Activated CD4-positive, alpha-beta T cell treated with anti-CD3 and anti-CD28 coated beads, Interleukin-2, Interleukin-6, amounts not matched to agents 100 ng/mL and 50 ng/mL, durations not matched to agents 16 hours and 8 hours (primary cell): ENCODE measurements around the gene RPL28.
"Not testable (repeated sequence)": the region's sequence is repeated elsewhere in the genome, so short reads cannot be mapped to it uniquely, and the experiment has no call there.

Experiments used
- DNase-seq: peaks from one replicate; pipeline ENCODE4 v3.0.0-alpha.2; 2020

RPL28 gene

GRCh38 chr19:55432241-55432959 lies 46.7 kb downstream of the RPL28 start:
- DNase-seq = no peak

GRCh38 chr19:55433292-55433691 lies 47.6 kb downstream of the RPL28 start:
- DNase-seq = no peak

GRCh38 chr19:55434356-55434919 lies 48.7 kb downstream of the RPL28 start:
- no peak for DNase-seq

- no peak for DNase-seq
Observed at GRCh38 chr19:55435020-55435419, 49.3 kb downstream of the RPL28 start.

- no peak for DNase-seq
Observed at GRCh38 chr19:55436847-55437246, 51.1 kb downstream of the RPL28 start.

GRCh38 chr19:55437410-55437809 lies 51.7 kb downstream of the RPL28 start:
- no peak for DNase-seq

- no peak for DNase-seq
Observed at GRCh38 chr19:55439052-55439451, 53.3 kb downstream of the RPL28 start.

- no peak for DNase-seq
Observed at GRCh38 chr19:55440411-55441105, 54.8 kb downstream of the RPL28 start.

- DNase-seq = no peak
Observed at GRCh38 chr19:55441319-55441691, 55.6 kb downstream of the RPL28 start.

GRCh38 chr19:55441692-55442321 lies 56.1 kb downstream of the RPL28 start:
- DNase-seq = no peak

GRCh38 chr19:55442372-55442961 lies 56.7 kb downstream of the RPL28 start:
- no peak for DNase-seq

- DNase-seq = no peak
Observed at GRCh38 chr19:55443045-55443823, 57.5 kb downstream of the RPL28 start, which contains the start of gene SHISA7. Gene SHISA7, minus strand, starts transcription at chr19:55443300. Its CDS starts 437 bp downstream, at chr19:55442863.

GRCh38 chr19:55443824-55444480 lies 58.2 kb downstream of the RPL28 start:
- DNase-seq = no peak

- no peak for DNase-seq
Observed at GRCh38 chr19:55444646-55445045, 58.9 kb downstream of the RPL28 start.

- DNase-seq = no peak
Observed at GRCh38 chr19:55446060-55446459, 60.3 kb downstream of the RPL28 start.

- no peak for DNase-seq
Observed at GRCh38 chr19:55447421-55448174, 61.9 kb downstream of the RPL28 start.

GRCh38 chr19:55448175-55448490 lies 62.4 kb downstream of the RPL28 start:
- not testable (repeated sequence) for DNase-seq

GRCh38 chr19:55449469-55449868 lies 63.7 kb downstream of the RPL28 start:
- no peak for DNase-seq

GRCh38 chr19:55451163-55451964 lies 65.6 kb downstream of the RPL28 start:
- DNase-seq = no peak
